NB4 (cell line): Measurements from ENCODE around the gene NME2.

Experiments used
- CTCF ChIP-seq: IDR thresholded peaks from one replicate; pipeline ENCODE4 v1.5.1; 2012; ENCODE audit warnings: low read depth, low read length
- MAX ChIP-seq: IDR thresholded peaks from 2 replicates; pipeline ENCODE4 v1.6.1; 2011; ENCODE audit warnings: low read depth, low read length
- MYC ChIP-seq: IDR thresholded peaks from 2 replicates; pipeline ENCODE4 v1.6.1; 2011; ENCODE audit warnings: low read depth, low read length
- POLR2A ChIP-seq: IDR thresholded peaks from 2 replicates; pipeline ENCODE4 v1.6.1; 2011; ENCODE audit warnings: mild to moderate bottlenecking; ENCODE audit not compliant: insufficient read length; ENCODE audit errors: extremely low read depth

- no peak for TF ChIP-seq CTCF
- no peak for TF ChIP-seq MAX
- no peak for TF ChIP-seq POLR2A
- no peak for TF ChIP-seq MYC
Observed at GRCh38 chr17:51188271-51188833, 22.1 kb downstream of the NME2 start.
